PFSK-1 (cell line): Measurements from ENCODE around the gene PPP1R3E.

Experiments
- FOXP2 ChIP-seq: optimal IDR thresholded peaks from 2 replicates; pipeline ENCODE3; 2011; ENCODE audit warnings: borderline replicate concordance, control low read depth, inconsistent platforms; ENCODE audit not compliant: insufficient read depth; ENCODE audit errors: extremely low read length, extremely low read depth
- POLR2AphosphoS5 ChIP-seq: IDR thresholded peaks from 2 replicates; pipeline ENCODE4 v1.6.1; 2012; ENCODE audit warnings: low read depth, mild to moderate bottlenecking, control low read depth, low read length, moderate library complexity
- SIN3A ChIP-seq: IDR thresholded peaks from 2 replicates; pipeline ENCODE4 v1.6.1; 2012; ENCODE audit warnings: mild to moderate bottlenecking, low read length, moderate library complexity, borderline replicate concordance; ENCODE audit not compliant: insufficient read depth
- TAF1 ChIP-seq: IDR thresholded peaks from 2 replicates; pipeline ENCODE4 v1.6.1; 2012; ENCODE audit warnings: low read length, control low read depth, borderline replicate concordance; ENCODE audit not compliant: insufficient read depth
- TF ChIP-seq, protein P1 (sequence below), 2 experiments: IDR thresholded peaks; 2 replicates each; pipeline versions ENCODE4 v1.6.1 to v1.8.0; 2011 to 2012; ENCODE audit warnings: low read depth in 2 of 2, low read length in 2 of 2, control low read depth in 1 of 2, inconsistent platforms in 1 of 2, mild to moderate bottlenecking in 1 of 2, moderate library complexity in 1 of 2; ENCODE audit not compliant: insufficient read depth in 1 of 2

PPP1R3E gene

GRCh38 chr14:23275412-23275811 lies 27.2 kb downstream of the PPP1R3E start:
- TF ChIP-seq, protein P1, sequence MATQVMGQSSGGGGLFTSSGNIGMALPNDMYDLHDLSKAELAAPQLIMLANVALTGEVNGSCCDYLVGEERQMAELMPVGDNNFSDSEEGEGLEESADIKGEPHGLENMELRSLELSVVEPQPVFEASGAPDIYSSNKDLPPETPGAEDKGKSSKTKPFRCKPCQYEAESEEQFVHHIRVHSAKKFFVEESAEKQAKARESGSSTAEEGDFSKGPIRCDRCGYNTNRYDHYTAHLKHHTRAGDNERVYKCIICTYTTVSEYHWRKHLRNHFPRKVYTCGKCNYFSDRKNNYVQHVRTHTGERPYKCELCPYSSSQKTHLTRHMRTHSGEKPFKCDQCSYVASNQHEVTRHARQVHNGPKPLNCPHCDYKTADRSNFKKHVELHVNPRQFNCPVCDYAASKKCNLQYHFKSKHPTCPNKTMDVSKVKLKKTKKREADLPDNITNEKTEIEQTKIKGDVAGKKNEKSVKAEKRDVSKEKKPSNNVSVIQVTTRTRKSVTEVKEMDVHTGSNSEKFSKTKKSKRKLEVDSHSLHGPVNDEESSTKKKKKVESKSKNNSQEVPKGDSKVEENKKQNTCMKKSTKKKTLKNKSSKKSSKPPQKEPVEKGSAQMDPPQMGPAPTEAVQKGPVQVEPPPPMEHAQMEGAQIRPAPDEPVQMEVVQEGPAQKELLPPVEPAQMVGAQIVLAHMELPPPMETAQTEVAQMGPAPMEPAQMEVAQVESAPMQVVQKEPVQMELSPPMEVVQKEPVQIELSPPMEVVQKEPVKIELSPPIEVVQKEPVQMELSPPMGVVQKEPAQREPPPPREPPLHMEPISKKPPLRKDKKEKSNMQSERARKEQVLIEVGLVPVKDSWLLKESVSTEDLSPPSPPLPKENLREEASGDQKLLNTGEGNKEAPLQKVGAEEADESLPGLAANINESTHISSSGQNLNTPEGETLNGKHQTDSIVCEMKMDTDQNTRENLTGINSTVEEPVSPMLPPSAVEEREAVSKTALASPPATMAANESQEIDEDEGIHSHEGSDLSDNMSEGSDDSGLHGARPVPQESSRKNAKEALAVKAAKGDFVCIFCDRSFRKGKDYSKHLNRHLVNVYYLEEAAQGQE (IDR thresholded peaks at IDR 0.05; ENCODE audit: insufficient read depth in 1 of 2, low read depth in 2 of 2, low read length in 2 of 2), result no peak
- TF ChIP-seq FOXP2 (no peak), POLR2AphosphoS5 (no peak), SIN3A (no peak), TAF1 (no peak)

DNA sequence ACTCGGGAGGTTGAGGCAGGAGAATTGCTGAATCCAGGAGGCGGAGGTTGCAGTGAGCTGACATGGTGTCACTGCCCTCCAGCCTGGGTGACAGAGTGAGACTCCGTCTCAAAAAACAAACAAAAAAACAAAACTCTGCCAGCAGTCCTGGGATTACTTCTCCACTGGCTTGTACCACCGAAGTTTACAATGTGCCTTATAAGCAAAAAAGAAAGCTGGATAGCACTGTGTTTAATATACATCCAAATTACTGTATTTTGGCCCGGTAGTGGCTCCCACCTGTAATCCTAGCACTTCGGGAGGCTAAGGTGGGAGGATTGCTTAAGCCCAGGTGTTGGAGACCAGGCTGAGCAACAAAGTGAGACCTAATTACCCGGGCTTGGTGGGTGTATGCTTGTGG lies 33.5 kb downstream of the PPP1R3E start:
- TF ChIP-seq TAF1 (no peak), POLR2AphosphoS5 (no peak), SIN3A (no peak), FOXP2 (no peak)
- TF ChIP-seq, protein P1 (IDR thresholded peaks at IDR 0.05; ENCODE audit: insufficient read depth in 1 of 2, low read depth in 2 of 2, low read length in 2 of 2), result no peak

DNA sequence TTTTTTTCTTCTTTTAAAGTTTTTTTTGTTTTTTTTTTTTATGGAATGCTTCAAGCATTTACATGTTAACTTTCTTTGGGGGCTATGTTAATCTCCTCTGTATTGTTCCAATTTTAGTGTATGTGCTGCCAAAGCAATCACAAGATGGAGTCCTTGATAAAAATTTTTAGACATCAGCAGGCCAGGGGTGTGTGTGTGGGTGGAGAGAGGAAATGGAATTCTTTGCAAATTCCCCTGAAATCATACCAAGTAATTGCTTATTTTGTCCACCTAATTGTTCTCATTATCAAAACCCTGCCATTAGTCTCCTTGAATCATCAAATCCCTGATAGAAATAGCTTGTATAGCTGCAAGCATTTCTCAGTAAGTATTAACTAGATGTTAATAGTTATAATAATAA lies 43.2 kb downstream of the PPP1R3E start:
- TF ChIP-seq, protein P1 (IDR thresholded peaks at IDR 0.05; ENCODE audit: insufficient read depth in 1 of 2, low read depth in 2 of 2, low read length in 2 of 2), result no peak
- TF ChIP-seq SIN3A (no peak), TAF1 (no peak), FOXP2 (no peak)

DNA sequence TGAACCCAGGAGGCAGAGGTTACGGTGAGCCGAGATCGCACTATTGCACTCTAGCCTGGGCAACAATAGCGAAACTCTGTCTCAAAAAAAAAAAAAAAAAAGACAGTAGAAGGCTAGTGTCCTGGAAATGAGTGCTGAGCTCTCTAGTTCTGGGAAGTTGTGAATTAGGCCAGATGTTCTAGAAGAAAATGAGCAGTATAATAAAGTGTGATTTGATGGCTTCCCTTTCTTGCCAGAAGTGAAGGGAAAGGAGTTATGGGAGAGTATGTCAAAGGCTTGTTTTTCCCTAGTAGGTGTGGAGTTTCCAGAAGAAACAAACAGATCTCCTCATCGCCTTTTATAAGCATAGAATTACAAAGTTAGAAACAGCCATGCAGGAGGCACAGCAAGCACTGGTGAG lies 44.4 kb downstream of the PPP1R3E start:
- no peak for TF ChIP-seq POLR2AphosphoS5
- TF ChIP-seq, protein P1 (IDR thresholded peaks at IDR 0.05; ENCODE audit: insufficient read depth in 1 of 2, low read depth in 2 of 2, low read length in 2 of 2), result no peak
- no peak for TF ChIP-seq TAF1
- TF ChIP-seq SIN3A, result no peak
- TF ChIP-seq FOXP2, result no peak
